C4-2B (cell line): Measurements from ENCODE around the gene FLRT3.

Experiments used
- H3K27ac ChIP-seq: fragments of 450-650 bp; 2 replicates; pipeline ENCODE4 v1.5.1; 2017
- CTCF ChIP-seq: fragments of 450-650 bp; conservative IDR thresholded peaks from 2 replicates; pipeline ENCODE4 v1.5.1; 2017; ENCODE audit warnings: mild to moderate bottlenecking
- ZFX ChIP-seq: fragments of 450-650 bp; IDR thresholded peaks from 2 replicates; pipeline ENCODE4 v1.6.1; 2017

Gene FLRT3

GRCh38 chr20:14337400-14338171 is at the start of gene FLRT3:
Gene FLRT3, minus strand, starts transcription at chr20:14337612. Its CDS starts 10,106 bp downstream, at chr20:14327506.
- no peak within 1 kb of the TSS for H3K27ac ChIP-seq
- TF ChIP-seq CTCF (peak; percentile 83), ZFX (no peak)

- H3K27ac ChIP-seq, result no peak overlapping the region
Observed at GRCh38 chr20:14386726-14387125, 49.3 kb upstream of the FLRT3 start.

GRCh38 chr20:14385176-14385740 is 47.8 kb upstream of the FLRT3 start:
- no peak overlapping the region for H3K27ac ChIP-seq
- TF ChIP-seq ZFX (no peak), CTCF (no peak)

More at GRCh38 chr20:14386726-14387125, 49.3 kb upstream of the FLRT3 start:
- no peak for TF ChIP-seq CTCF
- TF ChIP-seq ZFX, result no peak

- H3K27ac ChIP-seq, result no peak overlapping the region
- TF ChIP-seq ZFX, result no peak
- no peak for TF ChIP-seq CTCF
Observed at GRCh38 chr20:14384416-14385175, 47.2 kb upstream of the FLRT3 start.

GRCh38 chr20:14383335-14383734 is 45.9 kb upstream of the FLRT3 start:
- no peak for TF ChIP-seq CTCF
- no peak for TF ChIP-seq ZFX
- H3K27ac ChIP-seq, result no peak overlapping the region

GRCh38 chr20:14378326-14378725 is 40.9 kb upstream of the FLRT3 start:
- TF ChIP-seq CTCF (no peak), ZFX (no peak)

More at GRCh38 chr20:14378326-14378725, 40.9 kb upstream of the FLRT3 start:
- H3K27ac ChIP-seq, result no peak overlapping the region
